HG03066 (cell line): ENCODE data around the gene SLK.

Experiments
- ATAC-seq: cut with Tn5 transposase; IDR thresholded peaks from one replicate; pipeline ENCODE4 v1.9.1; 2021; ENCODE audit warnings: low read depth; ENCODE audit not compliant: unreplicated experiment

The SLK gene

DNA sequence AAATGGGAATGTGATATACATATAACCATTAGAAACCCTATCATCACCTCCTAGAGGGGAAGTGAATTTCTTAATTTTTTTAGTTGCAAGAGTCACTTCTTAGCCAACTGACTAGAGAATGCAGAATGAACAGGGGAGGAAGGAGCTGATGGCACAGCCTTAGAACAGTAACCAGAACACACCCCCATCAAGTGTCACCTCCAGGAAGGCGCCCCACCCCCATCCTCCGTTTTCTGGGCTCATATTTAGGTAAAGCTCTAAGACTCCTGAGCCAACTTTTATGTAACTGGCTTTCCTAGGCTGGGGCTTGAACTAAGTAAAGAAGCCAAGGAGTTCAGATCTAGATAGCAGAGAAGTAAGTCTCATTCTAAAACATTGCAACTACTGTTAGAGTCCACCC is 64.7 kb downstream of the SLK start:
- no peak for ATAC-seq

DNA sequence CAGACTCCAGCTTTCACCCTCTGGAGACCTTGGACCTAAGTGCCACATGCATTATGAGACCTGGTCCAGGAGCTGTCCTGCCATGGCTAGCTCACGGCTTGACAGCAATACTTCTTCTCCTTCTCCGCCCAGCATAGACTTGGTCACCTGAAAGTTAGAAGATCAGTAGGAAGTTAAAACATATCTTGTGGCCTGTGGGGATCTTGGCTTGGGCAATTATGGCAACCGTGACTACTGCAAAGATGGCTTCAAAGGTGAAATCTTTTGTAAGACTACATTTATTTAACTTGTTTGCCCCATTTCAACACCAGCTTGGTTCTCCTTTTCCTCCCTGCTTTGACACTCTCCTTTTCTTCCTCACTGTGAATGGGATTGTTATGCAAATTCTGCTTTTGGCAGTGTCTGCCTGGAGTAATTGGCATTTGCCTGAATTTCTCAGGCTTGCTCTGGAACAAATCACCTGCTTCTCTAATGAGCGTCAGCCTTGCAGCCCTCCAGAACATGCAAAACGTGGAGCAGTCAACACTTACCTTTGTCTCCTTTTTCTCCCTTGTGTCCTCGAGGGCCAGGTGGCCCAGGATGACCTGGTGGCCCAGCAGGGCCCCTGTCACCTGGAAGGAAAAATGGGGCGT is 65.3 kb downstream of the SLK start:
- ATAC-seq: no peak

DNA sequence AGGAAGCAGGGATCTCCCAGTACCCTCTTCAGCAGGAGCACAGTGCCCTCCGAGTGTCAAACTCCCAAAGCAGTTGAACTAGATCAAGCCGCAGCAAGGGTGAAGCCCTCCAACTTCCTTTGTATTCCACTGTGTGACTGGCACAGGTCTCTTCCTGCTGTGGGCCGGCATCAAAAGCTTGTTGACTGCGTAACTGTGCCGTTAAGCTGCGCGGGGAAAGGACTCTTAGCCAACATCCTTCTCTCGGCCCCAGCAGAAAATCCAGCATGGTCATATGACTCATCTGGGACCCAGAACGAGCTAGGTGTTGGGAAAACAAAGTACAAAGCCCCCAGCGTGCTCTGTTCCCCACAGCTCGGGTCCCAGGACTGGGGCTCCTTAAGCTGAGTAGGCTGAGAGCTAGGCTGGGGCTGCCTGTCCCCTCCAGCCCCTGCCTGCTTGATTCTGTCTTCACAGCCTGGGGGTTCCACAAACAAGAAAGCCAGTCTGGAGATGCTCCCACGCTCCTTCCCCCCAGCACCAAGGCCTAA is 66.5 kb downstream of the SLK start:
- no peak for ATAC-seq

DNA sequence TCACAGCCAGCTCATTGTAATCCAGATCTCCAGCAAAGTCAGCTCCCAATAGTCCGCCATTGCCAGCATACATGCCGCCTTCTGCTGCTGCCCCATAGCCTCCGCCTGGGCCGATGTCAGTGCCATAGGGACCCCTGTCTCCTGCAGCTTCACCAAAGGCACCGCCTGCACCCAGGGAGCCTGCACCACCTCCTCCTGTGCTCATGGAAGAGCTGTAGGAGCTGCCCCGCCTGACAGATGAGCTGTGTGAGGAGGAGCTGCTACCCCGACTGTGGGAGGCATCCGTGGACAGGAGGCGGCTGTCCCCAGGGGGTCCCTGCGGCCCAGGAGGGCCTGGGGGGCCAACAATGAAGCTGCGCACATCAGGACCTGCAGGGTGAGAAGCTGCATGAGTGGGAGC is 67.0 kb downstream of the SLK start:
- ATAC-seq: no peak

DNA sequence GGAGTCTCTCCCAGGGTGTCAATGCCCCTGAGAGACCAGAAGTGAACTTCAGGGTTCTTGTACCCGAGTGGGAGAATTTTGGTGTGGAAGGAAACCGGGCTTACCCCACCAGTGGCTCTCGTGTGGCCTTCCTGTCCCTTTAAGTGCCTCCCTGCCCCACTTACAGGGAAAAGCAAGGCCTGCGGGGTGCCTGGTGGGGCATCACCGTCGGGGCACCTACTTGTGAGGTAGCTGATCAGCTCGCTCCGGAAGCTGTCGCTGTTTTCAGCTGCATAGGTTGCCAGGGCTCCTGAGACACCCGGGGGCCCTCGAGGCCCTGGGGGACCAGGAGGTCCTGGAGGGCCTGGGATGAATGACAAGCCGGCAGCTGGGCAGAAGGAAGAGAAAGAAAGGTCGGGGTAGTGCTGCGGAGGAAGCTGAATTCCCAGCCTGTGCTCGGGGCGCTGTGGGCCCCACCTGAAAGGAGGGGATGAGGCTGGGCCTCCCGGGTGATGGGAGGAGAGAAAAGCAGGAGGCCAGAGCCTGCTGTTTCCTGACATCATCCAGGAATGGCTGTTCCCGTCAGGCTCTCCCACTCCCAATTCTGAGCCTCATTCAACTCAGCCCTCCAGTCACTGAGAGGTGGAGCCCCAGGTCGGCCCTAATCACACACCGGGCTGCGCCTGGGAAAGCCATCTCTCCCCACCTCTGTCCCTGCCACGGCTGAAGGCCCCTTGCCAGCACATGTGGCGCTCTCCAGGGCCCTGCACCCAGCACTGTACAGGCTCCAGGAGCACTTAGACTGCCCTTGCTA is 67.7 kb downstream of the SLK start:
- ATAC-seq: no peak

DNA sequence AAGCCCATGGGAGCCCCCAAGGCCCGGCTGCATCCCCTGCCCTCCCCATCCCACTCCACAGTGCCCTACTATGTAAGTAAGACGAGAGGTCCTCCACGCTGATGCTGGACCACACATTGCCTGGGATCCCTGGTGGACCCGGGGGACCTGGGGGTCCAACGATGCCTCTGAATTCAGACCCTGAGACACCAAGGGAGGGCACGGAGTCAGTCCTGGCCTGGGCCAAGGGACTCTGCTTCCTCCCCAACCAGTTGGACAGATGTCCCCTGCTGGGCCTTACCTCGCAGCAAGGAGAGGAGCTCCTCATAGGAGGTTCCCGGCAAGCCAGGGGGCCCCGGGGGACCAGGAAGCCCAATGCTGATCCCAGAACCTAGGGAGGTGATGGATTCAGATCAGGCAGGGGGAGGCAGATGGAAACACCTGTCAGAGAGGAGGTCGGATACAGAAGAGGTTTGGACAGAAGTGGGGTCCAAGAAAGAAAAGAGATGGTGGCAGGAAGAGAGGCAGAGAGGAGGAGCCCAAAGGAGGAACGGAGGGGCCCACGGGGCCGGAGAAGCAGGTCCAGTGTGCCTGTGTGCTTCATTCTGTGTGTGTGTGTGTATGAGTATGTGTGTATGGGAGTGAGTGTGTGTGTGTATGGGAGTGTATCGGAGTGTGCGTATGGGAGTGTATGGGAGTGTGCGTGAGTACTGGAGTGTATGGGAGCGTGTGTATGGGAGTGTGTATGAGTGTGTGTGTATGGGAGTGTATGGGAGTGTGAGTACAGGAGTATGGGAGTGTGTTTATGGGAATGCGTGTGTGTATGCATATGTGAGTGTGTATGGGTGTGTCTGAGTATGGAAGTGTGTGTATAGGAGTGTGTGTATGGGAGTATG is 68.5 kb downstream of the SLK start:
- no peak for ATAC-seq

DNA sequence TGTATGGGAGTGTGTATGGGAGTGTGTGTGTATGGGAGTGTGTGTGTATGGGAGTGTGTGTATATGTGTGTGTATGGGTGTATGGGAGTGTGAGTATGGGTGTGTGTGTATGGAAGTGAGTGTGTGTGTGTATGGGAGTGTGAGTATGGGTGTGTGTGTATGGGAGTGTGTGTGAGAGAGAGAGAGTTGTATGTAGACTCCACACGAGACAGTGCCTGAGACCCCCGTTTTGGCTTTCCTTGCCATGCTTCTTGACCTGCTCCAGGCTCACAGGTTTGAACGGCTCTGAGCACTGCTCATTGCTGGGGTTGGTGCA is 69.1 kb downstream of the SLK start:
- ATAC-seq: no peak

DNA sequence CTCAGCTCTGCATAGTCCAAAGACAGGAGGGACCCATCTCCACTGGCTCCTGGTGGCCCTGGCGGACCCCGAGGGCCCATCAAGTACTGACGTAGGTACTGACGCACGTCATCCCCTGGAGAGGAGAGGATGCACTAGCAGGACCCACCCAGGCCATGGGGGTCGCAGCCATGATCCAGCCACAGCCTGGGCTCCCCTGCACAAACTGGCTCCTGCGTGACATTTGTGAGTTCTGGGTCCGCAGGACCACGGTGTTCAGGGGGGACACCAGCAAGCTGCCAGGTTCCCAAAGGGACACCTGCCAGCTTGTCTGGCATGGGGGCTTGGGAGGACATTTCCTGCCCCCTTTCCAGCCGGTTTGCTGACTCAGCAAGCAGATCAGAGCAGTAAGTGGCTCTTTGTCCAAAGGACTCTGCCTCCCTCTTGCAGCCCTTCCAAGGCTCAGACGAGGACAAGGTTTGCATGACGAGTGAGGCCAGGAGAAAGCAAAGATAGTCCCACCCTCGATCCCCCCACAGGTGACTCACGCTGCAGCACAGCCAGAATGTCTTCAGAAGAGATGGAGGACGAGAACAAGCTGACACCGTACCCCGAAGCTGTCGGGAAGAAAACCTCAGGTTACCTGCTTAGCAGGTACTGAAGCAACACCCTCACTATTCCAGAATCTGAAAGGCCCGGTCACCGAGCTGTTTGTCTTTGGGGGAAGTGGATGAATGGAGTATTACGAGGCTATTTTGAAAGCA is 69.7 kb downstream of the SLK start:
- no peak for ATAC-seq

DNA sequence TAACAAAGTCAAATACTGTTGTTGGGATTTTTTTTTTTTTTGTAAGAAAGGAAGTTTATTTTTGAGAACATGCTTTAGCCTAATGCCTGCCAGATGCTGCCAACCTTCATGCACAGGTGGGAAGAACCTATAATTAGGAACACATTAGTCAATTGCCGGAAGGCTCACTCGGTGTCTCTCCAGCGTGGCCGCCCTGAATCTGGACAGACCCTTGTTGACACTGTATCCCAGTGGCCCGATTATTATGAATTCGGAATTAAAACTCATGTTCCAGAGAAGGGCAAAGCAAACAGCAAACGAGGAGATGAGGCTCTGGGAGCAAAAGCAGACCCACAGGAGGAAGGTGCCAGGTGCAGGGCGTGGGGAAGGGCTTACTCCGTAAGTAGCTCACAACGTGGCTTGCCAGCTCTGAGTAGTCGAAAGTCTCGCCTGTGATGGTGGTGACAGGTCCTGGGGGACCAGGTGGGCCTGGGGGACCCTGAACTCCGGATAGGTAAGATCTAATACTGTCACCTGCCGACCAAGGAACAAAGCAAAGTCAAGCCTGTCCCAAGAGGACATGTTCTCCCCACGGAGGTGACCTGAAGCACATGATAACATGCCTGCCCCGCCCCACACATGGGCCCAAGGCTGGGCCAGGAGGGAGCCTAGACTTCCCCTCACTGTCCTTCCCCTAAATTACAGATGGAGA is 70.5 kb downstream of the SLK start:
- no peak for ATAC-seq

DNA sequence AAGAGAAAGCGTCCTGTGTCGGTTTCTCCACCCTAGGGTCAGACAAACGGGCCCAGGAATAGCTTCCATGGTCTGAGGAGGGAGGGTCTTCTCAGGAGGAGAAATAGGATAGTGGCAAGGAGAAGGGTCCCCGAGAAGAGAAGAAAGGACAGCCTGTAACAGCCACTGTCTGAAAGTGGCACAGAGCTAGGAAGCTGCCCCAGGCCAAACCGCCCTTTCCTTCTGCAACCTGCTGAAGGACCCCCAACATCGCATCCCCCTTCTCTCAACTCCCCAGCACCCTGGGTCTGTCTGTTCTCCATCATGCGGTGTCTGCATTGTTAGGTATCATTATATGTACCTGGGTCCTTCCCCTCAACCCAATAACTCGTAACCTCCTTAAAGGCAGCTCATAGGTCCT is 71.6 kb downstream of the SLK start:
- ATAC-seq: no peak

DNA sequence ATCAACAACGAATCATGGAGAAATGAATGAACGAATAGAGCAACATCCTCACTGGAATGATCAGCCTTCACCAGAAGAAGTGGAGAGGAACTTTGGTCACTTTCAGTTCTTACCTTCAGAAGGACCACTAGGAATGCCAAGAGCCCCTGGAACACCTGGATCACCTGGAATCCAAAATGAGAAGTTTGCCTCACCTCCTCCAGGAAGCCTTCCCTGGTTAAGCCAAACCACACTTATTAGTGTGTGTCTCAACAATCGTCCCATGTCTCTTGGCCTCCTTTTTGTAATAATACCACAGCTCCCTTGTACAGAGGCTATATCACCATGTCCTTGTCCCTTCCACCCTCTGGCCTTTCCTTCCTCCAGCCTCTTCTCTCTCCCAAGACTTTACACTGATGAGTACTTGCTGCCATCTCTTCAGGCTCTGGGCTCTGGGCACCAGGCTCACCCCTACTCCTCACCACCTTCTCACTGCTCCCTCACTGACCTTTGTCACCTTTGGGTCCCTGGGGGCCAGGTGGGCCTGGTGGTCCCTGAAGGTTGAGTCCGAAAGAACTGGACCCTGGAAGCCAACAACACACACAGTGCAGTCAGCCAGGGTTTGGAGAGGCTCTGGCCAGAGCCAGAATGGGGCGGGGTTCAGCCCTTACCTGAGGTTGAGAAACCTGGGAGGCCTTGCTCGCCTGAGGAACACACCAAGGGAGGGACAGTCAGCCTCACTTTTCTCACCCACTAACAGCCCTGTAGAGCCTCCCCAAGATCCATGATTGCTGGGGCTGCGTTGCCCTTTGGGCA is 72.2 kb downstream of the SLK start:
- ATAC-seq: no peak

DNA sequence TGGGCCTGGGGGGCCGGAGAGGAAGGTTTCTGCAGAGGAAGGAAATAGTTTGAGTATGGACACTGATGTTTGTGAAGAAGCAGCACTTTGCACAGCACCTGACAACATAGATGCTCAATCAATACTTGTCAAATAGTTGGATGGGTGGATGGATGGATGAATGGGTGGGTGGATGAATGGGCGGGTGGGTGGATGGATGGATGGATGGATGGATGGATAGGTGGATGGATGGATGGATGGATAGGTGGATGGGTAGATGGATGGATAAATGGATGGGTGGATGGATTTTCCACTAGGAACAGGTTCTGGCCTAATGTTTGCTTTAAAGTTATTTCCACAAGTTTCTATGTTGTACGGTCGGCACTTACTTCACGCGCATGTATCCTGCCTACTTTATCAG is 73.4 kb downstream of the SLK start:
- no peak for ATAC-seq

DNA sequence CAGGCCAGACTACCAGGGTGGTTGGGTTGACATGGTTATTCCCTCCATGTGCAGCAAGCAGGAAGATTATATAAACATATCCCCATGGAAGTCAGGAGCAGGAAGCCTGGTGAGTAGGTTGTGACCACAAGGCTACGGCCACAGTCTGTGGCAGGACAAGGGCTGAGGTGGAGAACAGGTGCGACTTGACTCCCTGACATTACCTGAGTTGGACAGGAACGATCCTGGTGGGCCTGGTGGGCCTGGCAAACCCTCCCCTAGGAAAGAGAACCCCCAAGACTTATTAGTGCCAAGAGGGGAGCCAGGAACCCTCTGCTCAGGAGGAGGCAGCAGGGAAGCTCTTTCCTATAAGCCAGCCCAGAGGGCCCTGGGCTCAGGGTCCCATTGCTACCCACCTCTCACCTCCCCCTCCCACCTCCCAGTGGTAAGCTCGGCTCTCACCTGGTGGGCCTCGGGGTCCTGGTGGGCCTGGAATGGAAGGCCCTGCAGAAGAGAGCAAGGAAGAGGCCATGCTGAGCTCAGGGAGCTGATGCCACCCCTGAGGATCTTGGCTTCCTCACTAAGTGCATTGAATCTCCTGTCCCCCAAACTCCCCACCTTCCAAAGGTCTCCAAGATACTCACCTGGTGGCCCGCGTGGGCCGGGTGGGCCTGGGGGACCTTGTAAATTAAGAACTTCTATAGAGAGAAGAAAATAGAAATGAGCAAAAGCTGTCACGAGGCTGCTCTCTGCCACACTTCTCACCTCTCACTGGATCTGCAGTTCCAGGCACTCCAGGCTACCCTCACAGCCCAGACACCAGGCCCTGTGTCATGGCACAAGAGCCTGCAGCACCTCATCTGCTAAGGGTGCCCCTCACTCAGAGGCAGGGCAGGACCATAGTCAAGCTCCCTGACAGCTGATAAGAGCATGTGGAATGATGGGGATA is 74.2 kb downstream of the SLK start:
- no peak for ATAC-seq

DNA sequence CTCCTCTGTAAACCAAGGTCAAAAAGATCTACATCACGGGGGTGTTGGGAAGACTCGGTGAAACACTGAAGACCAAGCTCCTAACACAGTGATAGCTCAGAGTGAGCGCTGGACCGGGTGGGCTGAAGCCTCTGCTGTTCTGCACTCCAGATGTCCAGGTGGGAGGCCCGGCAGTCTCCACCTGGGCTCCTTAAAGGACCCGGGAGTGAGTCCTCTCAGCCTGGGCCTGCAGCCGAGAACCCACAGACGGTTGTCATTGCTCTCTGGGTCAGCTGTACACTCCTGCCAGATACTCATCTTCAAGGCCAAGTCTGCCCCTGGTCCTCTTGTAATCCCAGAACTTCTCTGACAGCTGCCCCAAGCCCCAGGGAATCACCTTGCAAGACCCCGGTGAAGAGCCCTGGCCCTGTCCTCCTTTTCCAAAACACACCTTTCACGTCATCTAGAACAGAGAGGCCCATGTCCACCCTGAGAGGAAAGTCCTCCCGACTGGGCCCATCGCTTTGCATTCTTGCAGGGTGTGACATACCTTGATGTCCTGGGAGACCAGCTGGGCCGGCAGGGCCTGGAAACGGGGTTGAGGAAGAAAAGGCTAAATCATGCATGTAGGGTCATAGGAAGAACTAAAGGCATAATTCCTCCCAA is 75.1 kb downstream of the SLK start:
- no peak for ATAC-seq

DNA sequence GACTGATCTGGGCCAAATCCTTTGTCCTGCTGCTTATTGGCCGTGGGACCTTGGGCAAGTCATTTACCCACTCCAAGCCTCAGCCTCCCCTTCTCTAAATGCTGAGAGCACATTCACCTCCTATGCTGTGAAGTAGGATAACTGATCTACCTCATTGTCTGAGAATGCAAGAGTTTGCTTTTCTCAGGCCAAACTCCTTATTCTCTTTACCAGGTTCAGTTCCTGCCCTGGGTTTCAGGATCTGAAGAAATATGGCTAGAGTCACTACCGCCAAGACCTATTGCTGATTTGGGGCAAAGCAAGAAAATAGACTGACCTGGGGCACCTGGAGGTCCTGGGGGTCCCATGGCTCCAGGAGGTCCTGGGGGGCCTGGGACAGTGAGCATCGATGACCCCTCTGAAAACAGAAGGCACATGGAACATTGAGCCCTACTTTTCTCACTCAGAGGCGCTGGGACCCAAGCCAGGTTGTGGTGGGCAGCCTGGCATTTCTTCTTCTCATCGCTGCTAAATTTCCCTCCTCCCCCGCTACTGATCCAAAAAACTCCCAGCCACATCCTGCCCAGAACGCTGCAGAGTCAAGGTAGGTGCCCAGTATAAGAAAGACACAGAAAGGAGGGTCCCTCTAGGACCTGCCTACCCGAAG is 76.4 kb downstream of the SLK start:
- ATAC-seq: no peak

DNA sequence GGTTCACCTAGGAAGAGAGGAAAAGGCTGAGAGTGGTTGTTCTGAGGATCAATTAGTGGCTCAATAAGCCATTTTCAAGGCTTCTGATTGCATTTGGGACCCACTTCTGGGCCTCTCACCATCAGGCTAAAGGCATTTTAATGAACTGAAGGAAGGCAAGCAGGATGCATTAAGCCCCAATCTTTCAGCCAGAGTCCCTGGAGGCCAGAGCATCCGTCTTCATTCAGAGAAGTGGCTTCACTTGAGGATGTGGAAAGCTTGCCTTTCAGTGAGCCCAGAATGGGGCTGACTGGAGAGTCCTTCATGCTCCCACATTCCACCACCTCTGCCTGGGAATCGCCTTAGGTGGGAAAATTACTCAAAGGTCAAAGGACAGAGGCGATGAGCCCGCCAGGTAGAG is 76.9 kb downstream of the SLK start:
- ATAC-seq: no peak
